GM21619 (cell line): Measurements from ENCODE around the gene ARFGAP3.

Experiments used
- ATAC-seq: cut with Tn5 transposase; IDR thresholded peaks from one replicate; pipeline ENCODE4 v1.9.1; 2021; ENCODE audit not compliant: unreplicated experiment

The ARFGAP3 gene

GRCh38 chr22:42865536-42865935, 8.5 kb upstream of the ARFGAP3 start:
- no peak for ATAC-seq

GRCh38 chr22:42863349-42863961, 6.4 kb upstream of the ARFGAP3 start:
- ATAC-seq: no peak

- ATAC-seq: no peak
Measured at GRCh38 chr22:42862045-42862734, 5.1 kb upstream of the ARFGAP3 start.

GRCh38 chr22:42860968-42861367, 3.9 kb upstream of the ARFGAP3 start:
- no peak for ATAC-seq

- no peak for ATAC-seq
Measured at GRCh38 chr22:42857845-42858481, 890 bp upstream of the ARFGAP3 start.

- peak; percentile 23 for ATAC-seq
Measured at GRCh38 chr22:42856179-42856864, 751 bp downstream of the ARFGAP3 start.

- ATAC-seq: no peak
Measured at GRCh38 chr22:42855721-42856120, 1.4 kb downstream of the ARFGAP3 start.

GRCh38 chr22:42855211-42855610, 1.9 kb downstream of the ARFGAP3 start:
- no peak for ATAC-seq

GRCh38 chr22:42848941-42849550, 8.0 kb downstream of the ARFGAP3 start:
- ATAC-seq: no peak

GRCh38 chr22:42847110-42847509, 10.0 kb downstream of the ARFGAP3 start:
- ATAC-seq: no peak

GRCh38 chr22:42844756-42845155, 12.3 kb downstream of the ARFGAP3 start:
- ATAC-seq: no peak

GRCh38 chr22:42842658-42843370, 14.3 kb downstream of the ARFGAP3 start:
- no peak for ATAC-seq

GRCh38 chr22:42841444-42841843, 15.6 kb downstream of the ARFGAP3 start:
- no peak for ATAC-seq

GRCh38 chr22:42837556-42837955, 19.5 kb downstream of the ARFGAP3 start:
- no peak for ATAC-seq

GRCh38 chr22:42836026-42836425, 21.0 kb downstream of the ARFGAP3 start:
- ATAC-seq: no peak

GRCh38 chr22:42834177-42834949, 22.7 kb downstream of the ARFGAP3 start:
- ATAC-seq: no peak

GRCh38 chr22:42833104-42833503, 24.0 kb downstream of the ARFGAP3 start:
- no peak for ATAC-seq

GRCh38 chr22:42831712-42832111, 25.4 kb downstream of the ARFGAP3 start:
- no peak for ATAC-seq

- ATAC-seq: no peak
Measured at GRCh38 chr22:42830161-42830560, 26.9 kb downstream of the ARFGAP3 start.

GRCh38 chr22:42829302-42829701, 27.8 kb downstream of the ARFGAP3 start:
- no peak for ATAC-seq
